DMS 273 (cell line): Measurements from ENCODE around the gene NEIL3.
A peak's percentile ranks its signal among the peaks of the same experiment; 100 is the strongest.
"Not testable (repeated sequence)": the region's sequence is repeated elsewhere in the genome, so short reads cannot be mapped to it uniquely, and the experiment has no call there.

Experiments used
- DNase-seq: peaks from one replicate; lab custom pipeline; 2025; ENCODE audit not compliant: unreplicated experiment; lab: John Stamatoyannopoulos, UW

The NEIL3 gene

GRCh38 chr4:177301126-177301639 lies 8.5 kb upstream of the NEIL3 start:
- DNase-seq: no peak

- DNase-seq: no peak
These were observed 7.1 kb upstream of the NEIL3 start for GRCh38 chr4:177302371-177303100.

- no peak for DNase-seq
These were observed 5.6 kb upstream of the NEIL3 start for GRCh38 chr4:177304094-177304493.

- not testable (repeated sequence) for DNase-seq
These were observed 4.8 kb upstream of the NEIL3 start for GRCh38 chr4:177304864-177305263.

GRCh38 chr4:177308125-177308524 lies 1.5 kb upstream of the NEIL3 start:
- DNase-seq: no peak

- DNase-seq: no peak
These were observed 690 bp upstream of the NEIL3 start for GRCh38 chr4:177308847-177309521.

GRCh38 chr4:177311589-177311988 lies 1.9 kb downstream of the NEIL3 start:
- no peak for DNase-seq

GRCh38 chr4:177313263-177313662 lies 3.6 kb downstream of the NEIL3 start:
- no peak for DNase-seq

- no peak for DNase-seq
These were observed 6.2 kb downstream of the NEIL3 start for GRCh38 chr4:177315767-177316464.

GRCh38 chr4:177320721-177321120 lies 11.0 kb downstream of the NEIL3 start:
- no peak for DNase-seq

GRCh38 chr4:177321647-177322046 lies 12.0 kb downstream of the NEIL3 start:
- no peak for DNase-seq

- no peak for DNase-seq
These were observed 12.6 kb downstream of the NEIL3 start for GRCh38 chr4:177322266-177322665.

GRCh38 chr4:177322881-177323280 lies 13.2 kb downstream of the NEIL3 start:
- no peak for DNase-seq

- no peak for DNase-seq
These were observed 13.7 kb downstream of the NEIL3 start for GRCh38 chr4:177323416-177323815.

GRCh38 chr4:177332119-177332518 lies 22.4 kb downstream of the NEIL3 start:
- DNase-seq: no peak

- DNase-seq: peak; percentile 34
These were observed 30.1 kb downstream of the NEIL3 start for GRCh38 chr4:177339477-177340374.

- DNase-seq: no peak
These were observed 38.7 kb downstream of the NEIL3 start for GRCh38 chr4:177348348-177348747.

- no peak for DNase-seq
These were observed 39.5 kb downstream of the NEIL3 start for GRCh38 chr4:177349191-177349590.

- no peak for DNase-seq
These were observed 42.1 kb downstream of the NEIL3 start for GRCh38 chr4:177351622-177352244.

- no peak for DNase-seq
These were observed 46.5 kb downstream of the NEIL3 start for GRCh38 chr4:177356206-177356605.
